A673 (cell line): ENCODE data around the gene FZD4.

ENCODE experiments used
- CTCF ChIP-seq: fragments of 300-800, 200-600 bp; sonication (generic); conservative IDR thresholded peaks from 2 replicates; pipeline ENCODE4 v1.5.1; 2017; ENCODE audit warnings: low read depth, mild to moderate bottlenecking, antibody characterized with exemption, low read length, moderate library complexity, mixed read lengths
- EZH2 ChIP-seq: fragments of 200-600 bp; sonication (generic); IDR thresholded peaks from 2 replicates; pipeline ENCODE4 v1.6.1; 2017; ENCODE audit warnings: borderline replicate concordance, low read depth, mild to moderate bottlenecking, mixed read lengths, antibody characterized with exemption, low read length; ENCODE audit not compliant: poor library complexity, severe bottlenecking

GRCh38 chr11:86957976-86958646 lies 2.9 kb upstream of the FZD4 start:
- no peak for TF ChIP-seq CTCF
- no peak for TF ChIP-seq EZH2
